Left ventricle myocardium inferior (tissue), 1 donor: ENCODE measurements around the gene GALNT16. TPM values are rescaled to one million over a fixed set of nuclear protein-coding genes. Genes with fewer than 3 reads are reported as not detected.
"Not testable (repeated sequence)": the region's sequence is repeated elsewhere in the genome, so short reads cannot be mapped to it uniquely, and the experiment has no call there.

Source experiments
- DNase-seq: peaks from one replicate; pipeline ENCODE4 v3.0.0-alpha.2; 2020
- H3K27ac ChIP-seq: fragments of 200-600 bp; replicated peaks from 2 replicates; pipeline ENCODE4 v1.8.0; 2021
- H3K27me3 ChIP-seq: fragments of 200-600 bp; 2 replicates; pipeline ENCODE4 v1.8.0; 2021; ENCODE audit warnings: low read depth
- H3K36me3 ChIP-seq: fragments of 200-600 bp; 2 replicates; pipeline ENCODE4 v1.8.0; 2021
- H3K4me1 ChIP-seq: fragments of 200-600 bp; 2 replicates; pipeline ENCODE4 v1.8.0; 2021
- H3K4me3 ChIP-seq: fragments of 200-600 bp; 2 replicates; pipeline ENCODE4 v1.8.0; 2021; ENCODE audit warnings: mild to moderate bottlenecking, moderate library complexity
- H3K9me3 ChIP-seq: fragments of 200-600 bp; replicated peaks from 2 replicates; pipeline ENCODE4 v1.8.0; 2021
- CTCF ChIP-seq: fragments of 200-600 bp; IDR thresholded peaks from 2 replicates; pipeline ENCODE4 v1.8.0; 2021; ENCODE audit warnings: antibody characterized with exemption, mild to moderate bottlenecking, borderline replicate concordance
- intact Hi-C: fragments of 100-400 bp; cut with micrococcal nuclease; formaldehyde crosslinking; loops from one replicate; pipeline ENCODE4 v1.11.0; 2022
- total RNA-seq: library from RNA; stranded (reverse); fragmentation: NEBNext Ultra II Directional; extraction: Animal tissue kit (Norgen Biotek cat#: 25700); gene quantifications from one replicate; pipeline ENCODE4 v1.2.1, GENCODE V29; 2021
- donor health status: DM: no; HTN: yes; CAD: no; lungs with severe emphysema.

GALNT16 gene
- total RNA-seq, 1 donor from 2014 or later: 70.5 TPM

- H3K4me1 ChIP-seq: peaks cover 83% of the 10 kb centered on the region
- intact Hi-C loops: no loop called here
- DNase-seq: no peak
- H3K36me3 ChIP-seq: no peaks in the 10 kb centered on the region
- no peaks in the 10 kb centered on the region for H3K9me3 ChIP-seq
- TF ChIP-seq CTCF: no peak
- H3K27me3 ChIP-seq: no peaks in the 10 kb centered on the region
- H3K4me3 ChIP-seq: no peak overlapping the region
- H3K27ac ChIP-seq: peak overlapping the region; percentile 73
These were observed 30.0 kb downstream of the GALNT16 start for GRCh38 chr14:69289811-69290520.

- H3K4me3 ChIP-seq, DNase-seq, H3K9me3 ChIP-seq, H3K27me3 ChIP-seq, intact Hi-C loops, H3K36me3 ChIP-seq: not testable (repeated sequence)
- H3K27ac ChIP-seq: peak overlapping the region; percentile 73
- H3K4me1 ChIP-seq: peaks cover 79% of the 10 kb centered on the region
These were observed 30.9 kb downstream of the GALNT16 start for GRCh38 chr14:69290881-69291280.

- TF ChIP-seq CTCF: no peak
- Histone ChIP-seq H3K9me3 (no peaks in the 10 kb centered on the region), H3K4me1 (peaks cover 74% of the 10 kb centered on the region), H3K27me3 (no peaks in the 10 kb centered on the region), H3K27ac (peak overlapping the region; percentile 73), H3K36me3 (no peaks in the 10 kb centered on the region), H3K4me3 (no peak overlapping the region)
- no peak for DNase-seq
- intact Hi-C loops: no loop called here
These were observed 31.4 kb downstream of the GALNT16 start for GRCh38 chr14:69291396-69291795.

- no peak for TF ChIP-seq CTCF
- H3K27ac ChIP-seq: peak overlapping the region; percentile 73
- H3K4me1 ChIP-seq: peaks cover 69% of the 10 kb centered on the region
These were observed 32.1 kb downstream of the GALNT16 start for GRCh38 chr14:69291891-69292561.

GRCh38 chr14:69298131-69299071 lies 38.4 kb downstream of the GALNT16 start:
- H3K27ac ChIP-seq: peak overlapping the region; percentile 46
- H3K9me3 ChIP-seq: no peaks in the 10 kb centered on the region
- H3K27me3 ChIP-seq: no peaks in the 10 kb centered on the region
- no peak for DNase-seq
- no peaks in the 10 kb centered on the region for H3K36me3 ChIP-seq
- intact Hi-C loops: no loop called here
- H3K4me3 ChIP-seq: no peak overlapping the region
- no peak for TF ChIP-seq CTCF
- H3K4me1 ChIP-seq: peaks cover 50% of the 10 kb centered on the region

More at GRCh38 chr14:69291891-69292561, 32.1 kb downstream of the GALNT16 start:
- no peaks in the 10 kb centered on the region for H3K27me3 ChIP-seq
- H3K36me3 ChIP-seq: no peaks in the 10 kb centered on the region
- no peaks in the 10 kb centered on the region for H3K9me3 ChIP-seq
- no peak for DNase-seq
- H3K4me3 ChIP-seq: no peak overlapping the region
- intact Hi-C loops: no loop called here
